ENCODE results near the gene CABLES1. TPM values are rescaled to one million over a fixed set of nuclear protein-coding genes. Genes with fewer than 3 reads are reported as not detected.

The CABLES1 gene
- total RNA-seq, 1 experiment from 2014 or later, result 66.4 TPM

DNA sequence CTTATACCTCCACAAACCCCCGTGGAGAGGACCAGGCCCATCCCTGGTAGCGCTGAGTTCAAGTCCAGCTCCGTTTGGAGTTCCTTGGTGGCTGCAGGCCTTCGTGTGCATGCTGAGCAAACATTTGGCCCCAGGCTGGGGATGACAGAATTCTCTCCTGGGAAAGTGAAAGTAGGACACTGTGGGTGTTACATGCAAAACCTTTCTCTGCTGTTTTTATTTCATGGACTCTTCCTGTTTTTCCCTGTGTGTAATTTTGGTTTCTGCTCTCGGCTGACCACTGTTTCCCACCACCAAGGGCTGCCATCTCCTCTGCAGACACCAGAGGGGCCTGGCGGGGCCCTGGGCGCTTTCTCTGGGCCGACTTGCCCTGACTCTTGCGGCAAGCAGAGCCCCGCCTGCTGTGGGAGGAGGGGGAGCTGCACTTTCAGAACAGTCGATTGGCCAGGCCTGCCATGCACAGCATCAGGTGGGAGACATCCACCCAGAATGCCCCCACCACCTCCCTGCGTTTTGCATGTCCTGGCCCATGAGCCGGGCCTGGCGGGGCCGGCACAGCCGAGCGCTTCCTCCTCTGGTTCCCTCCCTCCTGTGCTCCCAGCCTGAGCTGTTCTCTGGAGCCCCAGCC lies 102.4 kb downstream of the CABLES1 start:
- intact Hi-C loops (cut with micrococcal nuclease; ENCODE audit: unreplicated experiment) (no loop called here), in situ Hi-C loops (cut with HindIII; ENCODE audit: low pct_unique_long_range_greater_than_20kb, low sequenced_read_pairs) (no loop called here)
- ATAC-seq, result peak; percentile 49
- BruUV-seq (replicated peaks), result no TSS peak
- no peaks in the 10 kb centered on the region for H3K27me3 ChIP-seq (ENCODE audit: control insufficient read depth, insufficient read depth, low read length)
- no peak for DNase-seq (ENCODE audit: low read depth, low spot score)
- no peak overlapping the region for H3K27ac ChIP-seq (ENCODE audit: low read length)
- no peak overlapping the region for H3K4me3 ChIP-seq (ENCODE audit: low read depth in 2 of 2, low read length in 2 of 2)
- H3K36me3 ChIP-seq (ENCODE audit: control insufficient read depth, insufficient read depth, low read length), result no peaks in the 10 kb centered on the region; the same call in 1 of the 2 replicates
- H3K4me1 ChIP-seq (ENCODE audit: control insufficient read depth, insufficient read depth, low read length), result no peaks in the 10 kb centered on the region; the same call in 1 of the 2 replicates
- ChIA-PET CTCF (no interaction called here), POLR2A (no interaction called here)
- no peaks in the 10 kb centered on the region for H3K9me3 ChIP-seq (ENCODE audit: control insufficient read depth, insufficient read depth, low read depth, low read length)
- no peak for TF ChIP-seq SIN3A (IDR thresholded peaks at IDR 0.05; ENCODE audit: borderline replicate concordance, insufficient read depth, low read depth, low read length)

- DNase-seq (ENCODE audit: low read depth, low spot score) (no peak), ATAC-seq (no peak)
- POLR2A ChIA-PET, result no interaction called here
- CTCF ChIA-PET, result no interaction called here
- Histone ChIP-seq H3K4me3 (ENCODE audit: low read depth in 2 of 2, low read length in 2 of 2) (no peak overlapping the region), H3K27ac (ENCODE audit: low read length) (peak overlapping the region; percentile 35), H3K36me3 (ENCODE audit: control insufficient read depth, insufficient read depth, low read length) (no peaks in the 10 kb centered on the region; the same call in 1 of the 2 replicates), H3K4me1 (ENCODE audit: control insufficient read depth, insufficient read depth, low read length) (no peaks in the 10 kb centered on the region; the same call in 1 of the 2 replicates), H3K9me3 (ENCODE audit: control insufficient read depth, insufficient read depth, low read depth, low read length) (no peaks in the 10 kb centered on the region), H3K27me3 (ENCODE audit: control insufficient read depth, insufficient read depth, low read length) (no peaks in the 10 kb centered on the region)
- TF ChIP-seq SIN3A (IDR thresholded peaks at IDR 0.05; ENCODE audit: borderline replicate concordance, insufficient read depth, low read depth, low read length), result no peak
- in situ Hi-C loops (cut with HindIII; ENCODE audit: low pct_unique_long_range_greater_than_20kb, low sequenced_read_pairs), result no loop called here
- intact Hi-C loops (cut with micrococcal nuclease; ENCODE audit: unreplicated experiment), result no loop called here
- no TSS peak for BruUV-seq (replicated peaks)
These were observed 102.9 kb downstream of the CABLES1 start for GRCh38 chr18:23238152-23238531.

GRCh38 chr18:23238651-23239349 lies 103.5 kb downstream of the CABLES1 start:
- ChIA-PET CTCF (interaction anchor here (0.8 kb wide), 1 partner anchor 100 kb away, joined by 3 read pairs; no protein-coding TSS in a partner anchor), POLR2A (no interaction called here)
- intact Hi-C loops (cut with micrococcal nuclease; ENCODE audit: unreplicated experiment) (no loop called here), in situ Hi-C loops (cut with HindIII; ENCODE audit: low pct_unique_long_range_greater_than_20kb, low sequenced_read_pairs) (no loop called here)
- H3K9me3 ChIP-seq (ENCODE audit: control insufficient read depth, insufficient read depth, low read depth, low read length), result no peaks in the 10 kb centered on the region
- DNase-seq (ENCODE audit: low read depth, low spot score), result no peak
- H3K27ac ChIP-seq (ENCODE audit: low read length), result peak overlapping the region; percentile 35
- no peaks in the 10 kb centered on the region for H3K27me3 ChIP-seq (ENCODE audit: control insufficient read depth, insufficient read depth, low read length)
- no peak overlapping the region for H3K4me3 ChIP-seq (ENCODE audit: low read depth in 2 of 2, low read length in 2 of 2)
- BruUV-seq (replicated peaks), result no TSS peak
- no peak for ATAC-seq
- no peaks in the 10 kb centered on the region; the same call in 1 of the 2 replicates for H3K36me3 ChIP-seq (ENCODE audit: control insufficient read depth, insufficient read depth, low read length)
- H3K4me1 ChIP-seq (ENCODE audit: control insufficient read depth, insufficient read depth, low read length), result no peaks in the 10 kb centered on the region; the same call in 1 of the 2 replicates
- TF ChIP-seq SIN3A (IDR thresholded peaks at IDR 0.05; ENCODE audit: borderline replicate concordance, insufficient read depth, low read depth, low read length), result no peak
- no peak for TF ChIP-seq POLR2AphosphoS5 (IDR thresholded peaks at IDR 0.05; ENCODE audit: low read depth, low read length)
- TF ChIP-seq CTCF (IDR thresholded peaks at IDR 0.05), result no peak
- no peak for TF ChIP-seq TCF7L2 (IDR thresholded peaks at IDR 0.05; ENCODE audit: low read depth, low read length)
- TF ChIP-seq, protein P1, sequence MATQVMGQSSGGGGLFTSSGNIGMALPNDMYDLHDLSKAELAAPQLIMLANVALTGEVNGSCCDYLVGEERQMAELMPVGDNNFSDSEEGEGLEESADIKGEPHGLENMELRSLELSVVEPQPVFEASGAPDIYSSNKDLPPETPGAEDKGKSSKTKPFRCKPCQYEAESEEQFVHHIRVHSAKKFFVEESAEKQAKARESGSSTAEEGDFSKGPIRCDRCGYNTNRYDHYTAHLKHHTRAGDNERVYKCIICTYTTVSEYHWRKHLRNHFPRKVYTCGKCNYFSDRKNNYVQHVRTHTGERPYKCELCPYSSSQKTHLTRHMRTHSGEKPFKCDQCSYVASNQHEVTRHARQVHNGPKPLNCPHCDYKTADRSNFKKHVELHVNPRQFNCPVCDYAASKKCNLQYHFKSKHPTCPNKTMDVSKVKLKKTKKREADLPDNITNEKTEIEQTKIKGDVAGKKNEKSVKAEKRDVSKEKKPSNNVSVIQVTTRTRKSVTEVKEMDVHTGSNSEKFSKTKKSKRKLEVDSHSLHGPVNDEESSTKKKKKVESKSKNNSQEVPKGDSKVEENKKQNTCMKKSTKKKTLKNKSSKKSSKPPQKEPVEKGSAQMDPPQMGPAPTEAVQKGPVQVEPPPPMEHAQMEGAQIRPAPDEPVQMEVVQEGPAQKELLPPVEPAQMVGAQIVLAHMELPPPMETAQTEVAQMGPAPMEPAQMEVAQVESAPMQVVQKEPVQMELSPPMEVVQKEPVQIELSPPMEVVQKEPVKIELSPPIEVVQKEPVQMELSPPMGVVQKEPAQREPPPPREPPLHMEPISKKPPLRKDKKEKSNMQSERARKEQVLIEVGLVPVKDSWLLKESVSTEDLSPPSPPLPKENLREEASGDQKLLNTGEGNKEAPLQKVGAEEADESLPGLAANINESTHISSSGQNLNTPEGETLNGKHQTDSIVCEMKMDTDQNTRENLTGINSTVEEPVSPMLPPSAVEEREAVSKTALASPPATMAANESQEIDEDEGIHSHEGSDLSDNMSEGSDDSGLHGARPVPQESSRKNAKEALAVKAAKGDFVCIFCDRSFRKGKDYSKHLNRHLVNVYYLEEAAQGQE (IDR thresholded peaks at IDR 0.05; ENCODE audit: insufficient read depth in 1 of 2, low read depth in 2 of 2, low read length in 1 of 2), result no peak

Data from Panc1 (cell line).